Measurements from ENCODE around the gene DDX39A.
"Not testable (repeated sequence)": the region's sequence is repeated elsewhere in the genome, so short reads cannot be mapped to it uniquely, and the experiment has no call there.

The DDX39A gene

DNA sequence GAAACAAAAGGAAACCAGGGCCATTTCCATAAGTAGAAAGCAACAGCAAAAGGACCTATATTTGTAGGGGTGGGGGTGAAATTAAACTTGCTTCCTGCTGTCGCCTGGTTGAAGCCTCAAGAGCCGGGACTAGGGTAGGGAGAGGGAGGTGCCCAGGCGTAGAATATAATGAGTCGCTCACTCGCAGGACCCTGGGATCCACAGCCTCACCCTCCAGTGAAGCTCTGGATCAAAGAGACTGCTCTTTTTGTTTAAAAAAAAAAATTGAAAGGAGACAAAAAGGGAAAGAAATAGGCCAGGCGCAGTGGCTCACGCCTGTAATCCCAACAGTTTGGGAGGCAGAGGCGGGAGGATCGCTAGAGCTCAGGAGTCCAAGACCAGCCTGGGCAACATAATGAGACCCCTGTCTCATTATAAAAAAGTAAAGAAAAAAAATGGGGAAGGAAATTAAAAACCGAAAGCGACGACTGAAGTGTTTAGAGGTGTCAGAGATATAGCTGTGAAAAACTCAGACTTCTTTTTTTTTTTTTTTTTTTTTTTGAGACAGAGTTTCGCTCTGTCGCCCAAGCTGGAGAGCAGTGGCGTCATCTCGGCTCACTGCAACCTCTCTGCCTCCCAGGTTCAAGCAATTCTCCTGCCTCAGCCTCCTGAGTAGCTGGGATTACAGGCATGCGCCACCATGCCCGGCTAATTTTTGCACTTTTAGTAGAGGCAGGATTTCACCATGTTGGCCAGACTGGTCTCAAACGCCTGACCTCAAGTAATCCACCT lies 48.8 kb downstream of the DDX39A start:
- Mint-ChIP-seq H3K36me3 (ENCODE audit: low read depth) (no peaks in the 10 kb centered on the region), H3K4me1 (peaks cover 36% of the 10 kb centered on the region), H3K4me3 (peak overlapping the region; percentile 28), H3K27me3 (ENCODE audit: low read depth, poor library complexity) (no peaks in the 10 kb centered on the region), H3K27ac (no peak overlapping the region), H3K9me3 (no peaks in the 10 kb centered on the region)
- no peak for TF ChIP-seq CTCF (IDR thresholded peaks at IDR 0.05)
- DNase-seq, result no peak

GRCh38 chr19:14369399-14370168 lies 49.6 kb downstream of the DDX39A start:
- H3K27ac Mint-ChIP-seq, result peak overlapping the region; percentile 59
- H3K4me1 Mint-ChIP-seq, result peaks cover 39% of the 10 kb centered on the region
- no peaks in the 10 kb centered on the region for H3K36me3 Mint-ChIP-seq (ENCODE audit: low read depth)
- no peaks in the 10 kb centered on the region for H3K9me3 Mint-ChIP-seq
- H3K4me3 Mint-ChIP-seq, result no peak overlapping the region
- no peak for TF ChIP-seq CTCF (IDR thresholded peaks at IDR 0.05)
- no peak for DNase-seq
- no peaks in the 10 kb centered on the region for H3K27me3 Mint-ChIP-seq (ENCODE audit: low read depth, poor library complexity)

DNA sequence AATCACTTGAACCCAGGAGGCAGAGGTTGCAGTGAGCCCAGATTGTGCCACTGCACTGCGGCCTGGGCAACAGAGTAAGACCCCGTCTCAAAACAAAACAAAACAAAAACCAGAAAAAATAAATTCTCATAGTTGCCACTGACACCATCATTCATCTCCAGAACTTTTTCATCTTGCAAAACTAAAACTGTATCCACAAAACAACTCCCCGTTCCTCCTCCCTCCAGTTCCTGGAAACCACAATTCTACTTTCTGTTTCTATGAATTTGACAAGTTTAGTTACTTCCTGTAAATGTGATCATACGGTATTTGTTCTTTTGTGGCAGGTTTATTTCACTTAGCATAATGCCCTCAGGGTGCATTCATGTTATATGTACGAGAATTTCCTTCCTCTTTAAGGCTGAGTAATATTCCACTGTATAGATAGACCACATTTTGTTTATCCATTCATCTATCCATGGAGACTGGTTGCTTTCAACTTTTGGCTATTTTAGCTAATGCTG lies 51.1 kb downstream of the DDX39A start:
- no peaks in the 10 kb centered on the region for H3K9me3 Mint-ChIP-seq
- peaks cover 47% of the 10 kb centered on the region for H3K4me1 Mint-ChIP-seq
- H3K27ac Mint-ChIP-seq, result no peak overlapping the region
- no peaks in the 10 kb centered on the region for H3K27me3 Mint-ChIP-seq (ENCODE audit: low read depth, poor library complexity)
- no peak for DNase-seq
- no peaks in the 10 kb centered on the region for H3K36me3 Mint-ChIP-seq (ENCODE audit: low read depth)
- H3K4me3 Mint-ChIP-seq, result no peak overlapping the region
- no peak for TF ChIP-seq CTCF (IDR thresholded peaks at IDR 0.05)

DNA sequence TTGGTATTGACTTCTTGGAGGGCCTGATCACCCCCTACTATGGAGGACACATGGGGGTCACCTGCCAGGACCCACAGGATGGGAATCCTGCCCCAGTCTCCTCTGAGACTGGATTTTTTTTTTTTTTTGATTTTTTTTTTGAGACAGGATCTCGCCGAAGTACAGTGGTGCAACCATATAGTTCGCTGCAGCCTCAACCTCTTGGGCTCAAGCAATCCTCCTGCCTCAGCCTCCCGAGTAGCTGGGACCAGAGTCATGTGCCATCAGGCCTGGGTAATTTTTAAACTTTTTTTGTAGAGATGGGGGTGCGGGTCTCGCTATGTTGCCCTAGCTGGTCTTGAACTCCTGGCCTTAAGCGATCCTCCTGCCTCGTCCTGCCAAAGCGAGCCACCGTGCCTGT lies 52.1 kb downstream of the DDX39A start:
- Mint-ChIP-seq H3K27me3 (ENCODE audit: low read depth, poor library complexity) (no peaks in the 10 kb centered on the region), H3K4me1 (peaks cover 48% of the 10 kb centered on the region), H3K9me3 (no peaks in the 10 kb centered on the region), H3K4me3 (no peak overlapping the region), H3K36me3 (ENCODE audit: low read depth) (no peaks in the 10 kb centered on the region), H3K27ac (no peak overlapping the region)
- TF ChIP-seq CTCF (IDR thresholded peaks at IDR 0.05), result no peak
- no peak for DNase-seq

DNA sequence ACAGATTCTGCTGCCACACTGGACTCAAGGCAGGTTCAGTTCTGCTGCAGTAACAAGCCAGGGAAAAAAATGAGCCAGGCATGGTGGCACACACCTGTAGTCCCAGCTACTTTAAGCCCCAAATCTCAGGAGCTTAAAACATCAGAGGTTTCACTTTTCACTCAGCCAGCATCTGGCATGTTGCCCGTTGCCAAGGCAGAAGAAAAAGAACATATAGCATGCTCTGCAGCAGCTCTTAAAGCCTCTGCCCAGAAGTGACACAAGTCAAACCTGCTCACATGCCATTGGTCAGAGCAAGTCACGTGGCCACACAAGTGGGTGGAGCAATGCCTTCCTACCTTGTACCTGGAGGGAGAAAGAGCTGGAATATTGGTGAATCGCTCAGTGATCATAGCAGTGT lies 52.6 kb downstream of the DDX39A start:
- no peaks in the 10 kb centered on the region for H3K9me3 Mint-ChIP-seq
- no peaks in the 10 kb centered on the region for H3K27me3 Mint-ChIP-seq (ENCODE audit: low read depth, poor library complexity)
- H3K27ac Mint-ChIP-seq, result no peak overlapping the region
- H3K36me3 Mint-ChIP-seq (ENCODE audit: low read depth), result no peaks in the 10 kb centered on the region
- TF ChIP-seq CTCF (IDR thresholded peaks at IDR 0.05), result no peak
- peak; percentile 47 for DNase-seq
- H3K4me1 Mint-ChIP-seq, result peaks cover 49% of the 10 kb centered on the region
- H3K4me3 Mint-ChIP-seq, result no peak overlapping the region

DNA sequence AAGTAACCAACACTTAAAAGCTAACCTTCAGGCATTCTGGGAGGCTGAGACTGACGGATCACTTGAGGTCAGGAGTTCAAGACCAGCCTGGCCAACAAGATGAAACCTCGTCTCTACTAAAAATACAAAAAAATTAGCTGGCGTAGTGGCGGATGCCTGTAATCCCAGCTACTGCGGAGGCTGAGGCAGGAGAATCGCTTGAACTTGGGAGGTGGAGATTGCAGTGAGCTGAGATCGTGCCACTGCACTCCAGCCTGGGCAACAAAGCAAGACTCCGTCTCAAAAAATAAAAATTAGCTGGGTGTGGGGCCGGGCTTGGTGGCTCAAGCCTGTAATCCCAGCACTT lies 55.1 kb downstream of the DDX39A start:
- H3K9me3 Mint-ChIP-seq; H3K27me3 Mint-ChIP-seq (ENCODE audit: low read depth, poor library complexity); H3K36me3 Mint-ChIP-seq (ENCODE audit: low read depth); DNase-seq: not testable (repeated sequence)
- H3K4me1 Mint-ChIP-seq, result peaks cover 31% of the 10 kb centered on the region
- peak overlapping the region; percentile 64 for H3K4me3 Mint-ChIP-seq
- peak overlapping the region; percentile 95 for H3K27ac Mint-ChIP-seq

Measured in nephron progenitor cell (in vitro differentiated cells).